Ovary (tissue), 9 donors: ENCODE data around the gene SPDYE3. TPM values are rescaled to one million over a fixed set of nuclear protein-coding genes. Genes with fewer than 3 reads are reported as not detected.

Experiments
- DNase-seq, 5 donors: peaks; one replicate each; pipeline ENCODE4 v3.0.0-alpha.2; 2019 to 2020
- H3K27ac ChIP-seq, 2 donors: fragments of 200-600 bp; one replicate each; pipeline versions ENCODE4 v1.5.1 to v1.8.0; 2019 to 2022
- H3K27me3 ChIP-seq: fragments of 200-600 bp; one replicate; pipeline ENCODE4 v1.8.0; 2022
- H3K36me3 ChIP-seq: fragments of 200-600 bp; sonication (generic); one replicate; pipeline ENCODE4 v1.5.1; 2019
- H3K4me1 ChIP-seq: one replicate; pipeline ENCODE4 v1.8.1; 2013; ENCODE audit warnings: mild to moderate bottlenecking, moderate library complexity; ENCODE audit not compliant: insufficient read depth
- H3K4me3 ChIP-seq: fragments of 200-600 bp; sonication (generic); one replicate; pipeline ENCODE4 v1.5.1; 2017
- H3K9me3 ChIP-seq, 2 donors: fragments of 200-600 bp in 1 of 2; sonication (generic) in 1 of 2; one replicate each; pipeline versions ENCODE4 v1.5.1 to v1.8.1; 2013 to 2019; ENCODE audit warnings: mild to moderate bottlenecking in 1 of 2, moderate library complexity in 1 of 2
- EP300 ChIP-seq: sonication (generic); formaldehyde crosslinking; IDR thresholded peaks from one replicate; pipeline ENCODE4 v1.6.1; 2017; ENCODE audit warnings: antibody characterized with exemption
- POLR2A ChIP-seq: fragments of 450-650 bp; IDR thresholded peaks from one replicate; pipeline ENCODE4 v1.6.1; 2017; ENCODE audit warnings: antibody characterized with exemption, mild to moderate bottlenecking, moderate library complexity
- WGBS, 3 donors: extraction: QIAGEN DNeasy Blood & Tissue Kit in 1 of 3; methylation state at CpG; one replicate each; pipeline versions ENCODE4 v1.1.5 to v1.1.7; 2013 to 2017; 5-methylcytosine and 5-hydroxymethylcytosine counted together
- intact Hi-C, 4 donors: fragments of 100-400 bp; cut with DNase I; formaldehyde crosslinking; loops; one replicate each; pipeline versions ENCODE4 v1.11.0 to v1.15.1; 2022 to 2023
- polyA plus RNA-seq, 2 donors: library from polyadenylated mRNA; stranded (reverse); fragments of 200-250 nt in 1 of 2; fragments of 350-450 nt in 1 of 2; fragmentation: Illumina TruSeq in 1 of 2; extraction: RNeasy Lipid Tissue Mini Kit (QIAGEN cat#74804) in 1 of 2; gene quantifications; one replicate each; pipeline ENCODE4 v1.2.3, GENCODE V29; 2013 to 2014
- small RNA-seq: library from RNA; depleted of rRNA; stranded (forward); fragments of <200 nt; gene quantifications from one replicate; pipeline ENCODE3, GENCODE V24; 2016
- total RNA-seq, 7 donors: library from RNA; depleted of rRNA in 2 of 7; stranded (reverse); fragments of >200 nt in 2 of 7; fragmentation: NEBNext Ultra II Directional in 3 of 7; extraction: Animal tissue kit (Norgen Biotek cat#: 25700) in 3 of 7; gene quantifications; one replicate each; pipeline versions ENCODE4 v1.1.0 to v1.2.4, GENCODE V29; 2016 to 2023
- TF ChIP-seq, protein P1 (sequence below), 3 donors: fragments of 450-650 bp in 2 of 3; fragments of 200-600 bp in 1 of 3; IDR thresholded peaks; one replicate each; pipeline versions ENCODE4 v1.5.1 to v1.8.0; 2016 to 2022; ENCODE audit warnings: antibody characterized with exemption in 3 of 3, mild to moderate bottlenecking in 1 of 3
- donor health status: DM: no; HTN: no; CAD: no; lungs with moderate emphysema.
- donor health status: DM: no; HTN: no; CAD: no.
- donor health status: Bipolar disorder and iron deficiency.
- donor health status: DM: yes; HTN: yes; CAD: no.
- donor health status: DM: no; HTN: no; CAD: no.
- donor health status: DM: yes; HTN: yes; CAD: no.

Gene SPDYE3
- total and polyA plus RNA-seq, 9 donors, result 0.12 TPM; not detected in 8

GRCh38 chr7:100370303-100370702 lies 62.8 kb downstream of the SPDYE3 start:
- intact Hi-C loops, result no loop called here
- DNase-seq, result no peak
- Histone ChIP-seq H3K4me3 (no peak overlapping the region), H3K27ac (no peak overlapping the region), H3K36me3 (no peaks in the 10 kb centered on the region), H3K27me3 (no peaks in the 10 kb centered on the region), H3K4me1 (no peaks in the 10 kb centered on the region), H3K9me3 (no peaks in the 10 kb centered on the region)
- TF ChIP-seq, protein P1, sequence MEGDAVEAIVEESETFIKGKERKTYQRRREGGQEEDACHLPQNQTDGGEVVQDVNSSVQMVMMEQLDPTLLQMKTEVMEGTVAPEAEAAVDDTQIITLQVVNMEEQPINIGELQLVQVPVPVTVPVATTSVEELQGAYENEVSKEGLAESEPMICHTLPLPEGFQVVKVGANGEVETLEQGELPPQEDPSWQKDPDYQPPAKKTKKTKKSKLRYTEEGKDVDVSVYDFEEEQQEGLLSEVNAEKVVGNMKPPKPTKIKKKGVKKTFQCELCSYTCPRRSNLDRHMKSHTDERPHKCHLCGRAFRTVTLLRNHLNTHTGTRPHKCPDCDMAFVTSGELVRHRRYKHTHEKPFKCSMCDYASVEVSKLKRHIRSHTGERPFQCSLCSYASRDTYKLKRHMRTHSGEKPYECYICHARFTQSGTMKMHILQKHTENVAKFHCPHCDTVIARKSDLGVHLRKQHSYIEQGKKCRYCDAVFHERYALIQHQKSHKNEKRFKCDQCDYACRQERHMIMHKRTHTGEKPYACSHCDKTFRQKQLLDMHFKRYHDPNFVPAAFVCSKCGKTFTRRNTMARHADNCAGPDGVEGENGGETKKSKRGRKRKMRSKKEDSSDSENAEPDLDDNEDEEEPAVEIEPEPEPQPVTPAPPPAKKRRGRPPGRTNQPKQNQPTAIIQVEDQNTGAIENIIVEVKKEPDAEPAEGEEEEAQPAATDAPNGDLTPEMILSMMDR (IDR thresholded peaks at IDR 0.05), result no peak
- no peak for TF ChIP-seq POLR2A
- TF ChIP-seq EP300, result no peak
- 13 to 26% (median 21%) methylated on average over 4 of the region's 4 CpGs for WGBS, 3 donors

DNA sequence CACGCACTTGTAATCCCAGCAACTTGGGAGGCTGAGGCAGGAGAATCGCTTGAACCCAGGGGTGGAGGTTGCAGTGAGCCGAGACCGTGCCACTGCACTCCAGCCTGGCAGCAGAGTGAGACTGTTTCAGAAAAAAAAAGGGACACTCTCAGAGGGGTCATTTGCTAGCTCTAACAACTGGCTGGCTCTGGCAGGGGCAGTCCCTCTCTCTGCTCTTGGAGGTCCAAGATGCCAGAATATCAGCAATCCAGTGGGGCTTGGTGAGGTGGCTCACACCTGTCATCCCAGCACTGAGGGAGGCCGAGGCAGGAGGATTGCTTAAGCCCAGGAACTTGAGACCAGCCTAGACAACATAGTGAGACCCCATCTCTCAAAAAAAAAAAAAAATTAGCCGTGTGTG lies 63.2 kb downstream of the SPDYE3 start:
- WGBS, 3 donors, result 72 to 91% (median 89%) methylated on average over 6 of the region's 6 CpGs
- H3K27ac ChIP-seq, result no peak overlapping the region
- no peaks in the 10 kb centered on the region for H3K4me1 ChIP-seq
- H3K27me3 ChIP-seq, result no peaks in the 10 kb centered on the region
- TF ChIP-seq EP300 (no peak), POLR2A (no peak)
- TF ChIP-seq, protein P1 (IDR thresholded peaks at IDR 0.05), result no peak
- no peaks in the 10 kb centered on the region for H3K36me3 ChIP-seq
- no peak overlapping the region for H3K4me3 ChIP-seq
- DNase-seq, result no peak
- H3K9me3 ChIP-seq, result no peaks in the 10 kb centered on the region
- intact Hi-C loops, result no loop called here

DNA sequence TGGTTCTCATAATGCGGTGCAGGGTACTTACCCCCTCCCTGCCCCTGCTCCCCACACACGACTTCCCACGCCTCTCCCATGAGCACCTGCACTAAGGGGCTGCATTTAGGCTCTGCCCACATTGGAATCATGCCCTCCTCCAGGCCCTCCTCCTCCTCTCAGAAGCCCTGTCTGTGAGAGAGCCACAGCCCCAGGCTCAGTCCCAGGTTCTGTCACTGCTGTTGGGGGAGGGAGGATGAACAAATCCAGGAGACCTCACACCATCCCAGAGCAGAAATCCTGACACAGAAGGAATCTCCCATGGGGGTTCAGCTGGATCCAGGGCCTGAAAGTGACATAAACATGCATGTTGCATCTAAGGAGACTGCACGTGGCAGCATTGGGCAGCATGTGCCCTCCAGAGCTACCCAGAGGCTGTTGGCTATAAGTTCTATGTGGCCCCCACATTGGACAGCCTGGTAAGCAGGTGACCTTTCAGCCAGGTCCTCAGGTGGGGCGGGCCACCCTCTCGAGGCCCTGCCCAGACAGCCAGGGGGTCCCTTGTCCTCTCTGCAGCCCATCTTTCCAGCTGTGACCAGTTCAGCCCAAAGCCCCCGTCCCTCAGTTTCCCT lies 64.2 kb downstream of the SPDYE3 start:
- H3K9me3 ChIP-seq, result no peaks in the 10 kb centered on the region
- WGBS, 3 donors, result 59 to 69% (median 64%) methylated on average over 7 of the region's 7 CpGs
- DNase-seq, result no peak
- no peaks in the 10 kb centered on the region for H3K27me3 ChIP-seq
- no peak overlapping the region for H3K4me3 ChIP-seq
- intact Hi-C loops, result no loop called here
- TF ChIP-seq EP300 (no peak), POLR2A (no peak)
- TF ChIP-seq, protein P1 (IDR thresholded peaks at IDR 0.05), result no peak
- H3K4me1 ChIP-seq, result peaks cover 1% of the 10 kb centered on the region
- no peak overlapping the region for H3K27ac ChIP-seq
- no peaks in the 10 kb centered on the region for H3K36me3 ChIP-seq

Small RNA genes within 50 kb of the gene (small RNA-seq; reads per million reads assigned to genes)
- not detected for gene RF00019

Other genes starting within 250 kb of the SPDYE3 start
- gene ZNF3, start 226.0 kb upstream of the SPDYE3 start, total RNA-seq, result 10 to 100 TPM; 21.9 to 45.0 (median 38.4) TPM
- 10 to 100 TPM; 28.0 to 41.3 TPM for gene ZNF3, start 226.0 kb upstream of the SPDYE3 start, polyA plus RNA-seq
- 100 to 1,000 TPM in 2 of 7 donors, 10 to 100 TPM in 5; 33.6 to 110 (median 98.2) TPM for gene COPS6, start 218.7 kb upstream of the SPDYE3 start, total RNA-seq
- 100 to 1,000 TPM in 1 of 2 donors, 10 to 100 TPM in 1; 97.4 to 145 TPM for gene COPS6, start 218.7 kb upstream of the SPDYE3 start, polyA plus RNA-seq
- 10 to 100 TPM; 24.4 to 57.6 (median 37.9) TPM for gene MCM7, start 206.3 kb upstream of the SPDYE3 start, total RNA-seq
- gene MCM7, start 206.3 kb upstream of the SPDYE3 start, polyA plus RNA-seq, result 10 to 100 TPM; 45.1 to 79.7 TPM
- gene AP4M1, start 206.1 kb upstream of the SPDYE3 start, total RNA-seq, result 10 to 100 TPM; 10.9 to 20.3 (median 14.2) TPM
- 10 to 100 TPM; 13.8 to 19.0 TPM for gene AP4M1, start 206.1 kb upstream of the SPDYE3 start, polyA plus RNA-seq
- 10 to 100 TPM; 35.9 to 66.1 (median 57.5) TPM for gene TAF6, start 188.3 kb upstream of the SPDYE3 start, total RNA-seq
- 10 to 100 TPM; 43.1 to 52.1 TPM for gene TAF6, start 188.3 kb upstream of the SPDYE3 start, polyA plus RNA-seq
- gene CNPY4, start 188.1 kb upstream of the SPDYE3 start, total RNA-seq, result 10 to 100 TPM; 11.7 to 28.7 (median 22.0) TPM
- 10 to 100 TPM; 33.9 to 42.8 TPM for gene CNPY4, start 188.1 kb upstream of the SPDYE3 start, polyA plus RNA-seq
- 1 to 10 TPM; 3.4 to 6.7 (median 4.5) TPM for gene MBLAC1, start 180.7 kb upstream of the SPDYE3 start, total RNA-seq
- 1 to 10 TPM in 1 of 2 donors, under 1 TPM in 1; 0.28 to 3.4 TPM for gene MBLAC1, start 180.7 kb upstream of the SPDYE3 start, polyA plus RNA-seq
- 100 to 1,000 TPM; 101 to 245 (median 108) TPM for gene LAMTOR4, start 158.8 kb upstream of the SPDYE3 start, total RNA-seq
- 100 to 1,000 TPM in 1 of 2 donors, 10 to 100 TPM in 1; 10.3 to 246 TPM for gene LAMTOR4, start 158.8 kb upstream of the SPDYE3 start, polyA plus RNA-seq
- 10 to 100 TPM in 5 of 7 donors, 1 to 10 TPM in 2; 6.2 to 27.2 (median 14.8) TPM for gene TRAPPC14, start 149.0 kb upstream of the SPDYE3 start, total RNA-seq
- 1 to 10 TPM; 2.8 to 9.1 TPM for gene TRAPPC14, start 149.0 kb upstream of the SPDYE3 start, polyA plus RNA-seq
- 10 to 100 TPM in 2 of 7 donors, 1 to 10 TPM in 5; 3.1 to 16.3 (median 7.4) TPM for gene GAL3ST4, start 139.1 kb upstream of the SPDYE3 start, total RNA-seq
- 10 to 100 TPM in 1 of 2 donors, 1 to 10 TPM in 1; 4.3 to 10.6 TPM for gene GAL3ST4, start 139.1 kb upstream of the SPDYE3 start, polyA plus RNA-seq
- 1 to 10 TPM; 2.0 to 5.6 (median 3.1) TPM for gene GPC2, start 130.3 kb upstream of the SPDYE3 start, total RNA-seq
- gene GPC2, start 130.3 kb upstream of the SPDYE3 start, polyA plus RNA-seq, result 1 to 10 TPM in 1 of 2 donors, under 1 TPM in 1; 0.25 to 2.9 TPM
- 1 to 10 TPM in 4 of 7 donors, under 1 TPM in 3; 0.66 to 2.8 (median 1.7) TPM for gene STAG3, start 129.8 kb upstream of the SPDYE3 start, total RNA-seq
- gene STAG3, start 129.8 kb upstream of the SPDYE3 start, polyA plus RNA-seq, result 1 to 10 TPM; 1.9 to 3.2 TPM
- 1 to 10 TPM in 1 of 7 donors, under 1 TPM in 4, not detected in 2; 0.25 to 1.7 (median 0.48) TPM for gene PVRIG, start 87.8 kb upstream of the SPDYE3 start, total RNA-seq
- gene PVRIG, start 87.8 kb upstream of the SPDYE3 start, polyA plus RNA-seq, result under 1 TPM; 0.12 to 0.21 TPM
- 10 to 100 TPM; 29.0 to 55.9 (median 41.1) TPM for gene PILRB, start 50.4 kb downstream of the SPDYE3 start, total RNA-seq
- gene PILRB, start 50.4 kb downstream of the SPDYE3 start, polyA plus RNA-seq, result 10 to 100 TPM; 17.2 to 50.2 TPM
- 10 to 100 TPM in 1 of 7 donors, 1 to 10 TPM in 6; 1.5 to 25.9 (median 4.1) TPM for gene PILRA, start 65.8 kb downstream of the SPDYE3 start, total RNA-seq
- 1 to 10 TPM; 4.8 to 9.0 TPM for gene PILRA, start 65.8 kb downstream of the SPDYE3 start, polyA plus RNA-seq
- 1 to 10 TPM; 2.6 to 6.5 (median 5.0) TPM for gene ZCWPW1, start 121.0 kb downstream of the SPDYE3 start, total RNA-seq
- gene ZCWPW1, start 121.0 kb downstream of the SPDYE3 start, polyA plus RNA-seq, result 1 to 10 TPM; 8.2 to 9.3 TPM
- gene MEPCE, start 122.1 kb downstream of the SPDYE3 start, total RNA-seq, result 10 to 100 TPM; 29.4 to 60.6 (median 44.7) TPM
- gene MEPCE, start 122.1 kb downstream of the SPDYE3 start, polyA plus RNA-seq, result 10 to 100 TPM; 30.0 to 48.9 TPM
- gene PPP1R35, start 128.8 kb downstream of the SPDYE3 start, total RNA-seq, result 10 to 100 TPM; 31.8 to 48.5 (median 39.1) TPM
- 10 to 100 TPM in 1 of 2 donors, 1 to 10 TPM in 1; 2.7 to 39.8 TPM for gene PPP1R35, start 128.8 kb downstream of the SPDYE3 start, polyA plus RNA-seq
- gene SPACDR, start 156.6 kb downstream of the SPDYE3 start, total RNA-seq, result 1 to 10 TPM in 2 of 7 donors, under 1 TPM in 4, not detected in 1; 0.45 to 3.0 (median 0.87) TPM
- gene SPACDR, start 156.6 kb downstream of the SPDYE3 start, polyA plus RNA-seq, result under 1 TPM; 0.25 to 0.71 TPM
- gene TSC22D4, start 171.5 kb downstream of the SPDYE3 start, total RNA-seq, result 10 to 100 TPM; 19.8 to 57.3 (median 47.5) TPM
- gene TSC22D4, start 171.5 kb downstream of the SPDYE3 start, polyA plus RNA-seq, result 10 to 100 TPM in 1 of 2 donors, 1 to 10 TPM in 1; 6.5 to 40.4 TPM
- 10 to 100 TPM in 1 of 7 donors, 1 to 10 TPM in 6; 3.8 to 10.1 (median 8.5) TPM for gene NYAP1, start 176.2 kb downstream of the SPDYE3 start, total RNA-seq
- gene NYAP1, start 176.2 kb downstream of the SPDYE3 start, polyA plus RNA-seq, result 1 to 10 TPM in 1 of 2 donors, under 1 TPM in 1; 0.28 to 4.8 TPM
- gene AGFG2, start 231.5 kb downstream of the SPDYE3 start, total RNA-seq, result 100 to 1,000 TPM in 1 of 7 donors, 10 to 100 TPM in 6; 44.7 to 115 (median 61.5) TPM
- 10 to 100 TPM; 10.0 to 55.9 TPM for gene AGFG2, start 231.5 kb downstream of the SPDYE3 start, polyA plus RNA-seq